Lower leg skin (tissue), 3 donors: ENCODE data around the gene ABCC9.

ENCODE experiments used
- CTCF ChIP-seq, 3 donors: fragments of 450-650 bp; IDR thresholded peaks; one replicate each; pipeline ENCODE4 v1.5.1; 2016; ENCODE audit warnings: antibody characterized with exemption in 3 of 3, mild to moderate bottlenecking in 3 of 3, moderate library complexity in 2 of 3
- POLR2A ChIP-seq, 2 donors: fragments of 450-650 bp; IDR thresholded peaks; one replicate each; pipeline ENCODE4 v1.6.1; 2016 to 2017; ENCODE audit warnings: antibody characterized with exemption in 2 of 2, mild to moderate bottlenecking in 1 of 2, moderate library complexity in 1 of 2

DNA sequence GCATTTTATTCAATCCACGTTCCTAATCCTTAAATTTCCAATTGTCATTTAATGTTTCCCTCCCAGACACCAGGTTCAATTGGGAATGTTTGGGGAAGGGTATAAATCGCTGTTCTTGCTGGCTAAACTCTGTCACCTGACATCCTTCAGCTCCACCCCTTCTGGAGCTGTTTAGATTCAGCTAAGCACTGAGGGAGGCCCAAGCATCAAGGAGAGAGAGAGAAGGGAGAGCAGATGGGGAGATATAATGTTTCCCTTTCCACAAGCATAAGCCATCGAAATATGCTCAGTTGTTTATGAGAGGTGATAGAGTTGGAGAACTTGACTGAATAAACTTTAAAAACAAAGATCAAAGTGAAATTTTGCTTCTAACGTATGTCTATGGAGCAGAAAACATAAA, 1.8 kb downstream of the ABCC9 start:
- no peak for TF ChIP-seq CTCF (IDR thresholded peaks at IDR 0.05)
- no peak for TF ChIP-seq POLR2A (IDR thresholded peaks at IDR 0.05)
